ENCODE data around the gene RGS5. TPM values are rescaled to one million over a fixed set of nuclear protein-coding genes. Genes with fewer than 3 reads are reported as not detected.

Gene RGS5
- total RNA-seq, 1 experiment from 2014 or later = 3.6 TPM

DNA sequence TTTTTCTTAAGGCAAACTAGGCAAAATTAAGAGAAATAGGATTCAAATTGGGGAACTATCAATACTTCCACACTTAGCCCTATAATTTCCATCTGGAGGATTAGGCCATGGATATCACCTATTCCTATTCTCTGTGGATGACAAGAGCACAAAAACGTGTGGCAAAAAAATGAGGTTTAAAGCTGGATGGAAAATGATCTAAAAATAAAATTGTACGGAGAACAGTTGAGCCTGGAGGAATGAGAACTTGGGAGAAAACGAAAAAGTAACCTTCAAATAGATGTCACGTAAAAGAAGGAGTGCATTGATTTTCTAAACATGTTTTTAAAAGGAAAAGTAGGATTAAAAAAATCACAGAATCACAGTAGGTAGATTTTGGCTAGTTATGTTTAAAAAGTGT is 77.9 kb downstream of the RGS5 start:
- Histone ChIP-seq H3K79me2 (ENCODE audit: low read depth) (no peaks in the 10 kb centered on the region), H3K27ac (no peak overlapping the region), H3K36me3 (ENCODE audit: low read depth) (no peaks in the 10 kb centered on the region), H3K4me3 (no peak overlapping the region), H2AFZ (no peak overlapping the region), H3K27me3 (ENCODE audit: insufficient read depth, low read depth) (no peaks in the 10 kb centered on the region), H3K9me2 (ENCODE audit: insufficient read depth) (0 out of 2 replicates have a peak, but pooled peaks cover 4% of the 10 kb centered on the region), H3K9me3 (ENCODE audit: insufficient read depth, low read depth) (no peaks in the 10 kb centered on the region), H4K20me1 (ENCODE audit: insufficient read depth) (no peaks in the 10 kb centered on the region), H3F3A (ENCODE audit: insufficient read depth, low read depth) (no peaks in the 10 kb centered on the region), H3K4me1 (replicated peaks; ENCODE audit: insufficient read depth) (no peaks in the 10 kb centered on the region), H3K4me2 (no peak overlapping the region)
- no peak for DNase-seq
- ChIA-PET POLR2A (ENCODE audit: unreplicated experiment) (no interaction called here), CTCF (no interaction called here)
- no peak for TF ChIP-seq EZH2 (IDR thresholded peaks at IDR 0.05; ENCODE audit: low read depth)
- TF ChIP-seq, protein P1, sequence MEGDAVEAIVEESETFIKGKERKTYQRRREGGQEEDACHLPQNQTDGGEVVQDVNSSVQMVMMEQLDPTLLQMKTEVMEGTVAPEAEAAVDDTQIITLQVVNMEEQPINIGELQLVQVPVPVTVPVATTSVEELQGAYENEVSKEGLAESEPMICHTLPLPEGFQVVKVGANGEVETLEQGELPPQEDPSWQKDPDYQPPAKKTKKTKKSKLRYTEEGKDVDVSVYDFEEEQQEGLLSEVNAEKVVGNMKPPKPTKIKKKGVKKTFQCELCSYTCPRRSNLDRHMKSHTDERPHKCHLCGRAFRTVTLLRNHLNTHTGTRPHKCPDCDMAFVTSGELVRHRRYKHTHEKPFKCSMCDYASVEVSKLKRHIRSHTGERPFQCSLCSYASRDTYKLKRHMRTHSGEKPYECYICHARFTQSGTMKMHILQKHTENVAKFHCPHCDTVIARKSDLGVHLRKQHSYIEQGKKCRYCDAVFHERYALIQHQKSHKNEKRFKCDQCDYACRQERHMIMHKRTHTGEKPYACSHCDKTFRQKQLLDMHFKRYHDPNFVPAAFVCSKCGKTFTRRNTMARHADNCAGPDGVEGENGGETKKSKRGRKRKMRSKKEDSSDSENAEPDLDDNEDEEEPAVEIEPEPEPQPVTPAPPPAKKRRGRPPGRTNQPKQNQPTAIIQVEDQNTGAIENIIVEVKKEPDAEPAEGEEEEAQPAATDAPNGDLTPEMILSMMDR (conservative IDR thresholded peaks at IDR 0.05) = no peak
- intact Hi-C loops (cut with micrococcal nuclease; ENCODE audit: unreplicated experiment) = no loop called here
- BruUV-seq (replicated peaks) = no TSS peak

DNA sequence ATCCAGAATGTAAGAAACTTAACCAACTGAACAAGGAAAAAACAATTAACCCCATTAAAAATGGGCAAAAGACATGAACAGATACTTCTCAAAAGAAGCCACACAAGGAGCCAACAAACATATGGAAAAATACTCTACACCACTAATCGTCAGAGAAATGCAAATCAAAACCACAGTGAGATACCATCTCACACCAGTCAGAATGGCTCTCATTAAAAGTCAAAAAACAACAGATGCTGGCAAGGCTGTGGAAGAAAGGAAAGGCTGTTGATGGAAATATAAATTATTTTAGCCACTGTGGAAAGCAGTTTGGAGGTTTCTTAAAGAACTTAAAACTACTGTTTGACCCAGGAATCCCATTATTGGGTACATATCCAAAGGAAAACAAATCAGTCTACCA is 82.3 kb downstream of the RGS5 start:
- CTCF ChIA-PET = no interaction called here

GRCh38 chr1:163119707-163120106 is 83.0 kb downstream of the RGS5 start:
- H3K9me3 ChIP-seq (ENCODE audit: insufficient read depth, low read depth) = no peaks in the 10 kb centered on the region
- intact Hi-C loops (cut with micrococcal nuclease; ENCODE audit: unreplicated experiment) = loop anchor here (5.0 kb wide), 1 partner anchor 48 kb away; no protein-coding TSS in a partner anchor
- CTCF ChIA-PET = no interaction called here

More for the DNA sequence above, 82.3 kb downstream of the RGS5 start:
- Histone ChIP-seq H3K4me2 (no peak overlapping the region), H3F3A (ENCODE audit: insufficient read depth, low read depth) (no peaks in the 10 kb centered on the region), H3K9me3 (ENCODE audit: insufficient read depth, low read depth) (no peaks in the 10 kb centered on the region), H3K4me3 (no peak overlapping the region), H3K27ac (no peak overlapping the region), H2AFZ (no peak overlapping the region), H3K79me2 (ENCODE audit: low read depth) (no peaks in the 10 kb centered on the region), H3K4me1 (replicated peaks; ENCODE audit: insufficient read depth) (no peaks in the 10 kb centered on the region), H3K36me3 (ENCODE audit: low read depth) (no peaks in the 10 kb centered on the region), H3K9me2 (ENCODE audit: insufficient read depth) (no peaks in the 10 kb centered on the region; the same call in 1 of the 2 replicates), H3K27me3 (ENCODE audit: insufficient read depth, low read depth) (no peaks in the 10 kb centered on the region), H4K20me1 (ENCODE audit: insufficient read depth) (no peaks in the 10 kb centered on the region)
- POLR2A ChIA-PET (ENCODE audit: unreplicated experiment) = no interaction called here
- DNase-seq = no peak
- intact Hi-C loops (cut with micrococcal nuclease; ENCODE audit: unreplicated experiment) = no loop called here
- no TSS peak for BruUV-seq (replicated peaks)
- no peak for TF ChIP-seq EZH2 (IDR thresholded peaks at IDR 0.05; ENCODE audit: low read depth)
- TF ChIP-seq, protein P1 (conservative IDR thresholded peaks at IDR 0.05) = no peak

More at GRCh38 chr1:163119707-163120106, 83.0 kb downstream of the RGS5 start:
- POLR2A ChIA-PET (ENCODE audit: unreplicated experiment) = no interaction called here
- Histone ChIP-seq H3K27ac (no peak overlapping the region), H4K20me1 (ENCODE audit: insufficient read depth) (no peaks in the 10 kb centered on the region), H3K4me1 (replicated peaks; ENCODE audit: insufficient read depth) (no peaks in the 10 kb centered on the region), H3K79me2 (ENCODE audit: low read depth) (no peaks in the 10 kb centered on the region), H3F3A (ENCODE audit: insufficient read depth, low read depth) (no peaks in the 10 kb centered on the region), H3K4me3 (no peak overlapping the region), H2AFZ (no peak overlapping the region), H3K4me2 (no peak overlapping the region), H3K9me2 (ENCODE audit: insufficient read depth) (no peaks in the 10 kb centered on the region; the same call in 1 of the 2 replicates), H3K36me3 (ENCODE audit: low read depth) (no peaks in the 10 kb centered on the region), H3K27me3 (ENCODE audit: insufficient read depth, low read depth) (no peaks in the 10 kb centered on the region)
- BruUV-seq (replicated peaks) = no TSS peak
- TF ChIP-seq, protein P1 (conservative IDR thresholded peaks at IDR 0.05) = no peak
- no peak for TF ChIP-seq EZH2 (IDR thresholded peaks at IDR 0.05; ENCODE audit: low read depth)
- no peak for DNase-seq

All from PC-9 (cell line).